Islet of Langerhans (tissue), 1 donor: ENCODE measurements around the gene CST7.

Source experiments
- FAIRE-seq: peaks from one replicate; lab custom pipeline; 2011; peaks lifted over from hg19 to GRCh38; lab: Jason Lieb, UNC

The CST7 gene

DNA sequence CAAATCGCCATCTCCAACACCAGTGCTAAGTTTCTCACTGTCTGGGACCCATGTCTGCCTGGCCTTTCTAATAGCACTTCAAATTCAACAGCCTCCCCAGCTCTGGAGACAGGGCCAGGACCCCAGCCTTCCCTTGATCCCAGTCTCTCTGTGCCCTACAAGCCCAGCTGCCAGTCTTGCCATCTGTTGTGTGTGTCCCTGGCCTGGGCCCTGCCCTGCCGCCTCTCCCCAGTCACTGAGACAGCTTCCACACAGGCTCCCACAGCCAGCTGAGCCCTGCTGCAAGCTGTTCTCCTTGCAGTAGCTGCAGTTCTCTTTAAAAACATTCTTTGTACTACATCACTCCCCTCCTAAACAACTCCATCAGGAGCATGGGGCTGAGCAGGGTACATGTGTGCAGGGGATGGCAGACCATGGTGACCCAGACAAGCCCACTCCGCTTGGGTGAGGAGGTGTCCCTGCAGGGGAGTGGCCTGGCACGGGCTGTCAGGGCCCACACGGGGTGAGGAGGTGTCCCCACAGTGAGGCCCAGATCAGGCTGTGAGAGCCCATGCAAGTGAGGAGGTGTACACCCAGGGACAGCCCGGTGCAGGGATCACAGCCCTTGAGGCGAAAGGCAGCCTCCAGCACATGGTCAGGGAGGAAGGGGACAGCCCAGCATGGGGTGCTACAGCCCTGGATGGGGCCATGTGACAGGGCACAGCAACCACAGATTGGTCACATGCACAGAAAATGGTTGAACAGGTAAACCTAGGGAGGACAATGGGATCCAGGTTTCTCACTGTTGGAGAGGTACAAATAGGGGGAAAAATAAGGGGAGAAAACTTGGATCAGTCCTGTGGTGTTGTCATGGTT is 16.2 kb downstream of the CST7 start:
- FAIRE-seq = no peak

DNA sequence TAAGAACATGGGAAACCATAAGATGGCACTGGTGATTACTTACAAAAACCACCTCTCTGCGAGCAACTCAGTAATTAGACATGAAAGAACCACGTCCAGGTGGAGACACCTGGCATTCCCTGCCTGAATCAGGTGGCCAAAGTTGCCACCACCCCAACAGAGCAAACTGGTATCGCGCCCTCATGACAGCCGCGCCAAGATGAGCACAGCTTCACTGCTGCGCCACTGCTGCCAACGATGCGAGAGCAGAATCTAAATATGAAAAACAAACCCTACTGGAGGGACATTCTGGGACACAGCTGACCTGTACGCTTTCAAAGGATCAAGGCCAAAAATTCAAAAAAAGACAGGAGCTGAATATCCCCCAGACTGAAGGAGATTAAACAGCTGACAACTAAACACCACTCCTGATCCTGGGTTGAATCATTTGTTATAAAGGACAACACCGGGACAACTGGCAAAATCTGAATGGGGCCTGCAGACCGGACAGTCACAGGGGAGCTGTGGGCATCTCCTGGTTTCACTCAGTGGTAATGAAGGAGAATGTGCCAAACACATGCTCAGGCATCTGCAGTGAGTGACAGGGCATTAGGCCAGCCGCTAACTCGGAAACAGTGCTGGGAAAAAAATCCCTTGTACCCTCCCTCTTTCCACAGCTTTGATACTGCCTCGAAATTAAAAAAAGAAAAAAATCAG is 17.4 kb downstream of the CST7 start:
- no peak for FAIRE-seq

DNA sequence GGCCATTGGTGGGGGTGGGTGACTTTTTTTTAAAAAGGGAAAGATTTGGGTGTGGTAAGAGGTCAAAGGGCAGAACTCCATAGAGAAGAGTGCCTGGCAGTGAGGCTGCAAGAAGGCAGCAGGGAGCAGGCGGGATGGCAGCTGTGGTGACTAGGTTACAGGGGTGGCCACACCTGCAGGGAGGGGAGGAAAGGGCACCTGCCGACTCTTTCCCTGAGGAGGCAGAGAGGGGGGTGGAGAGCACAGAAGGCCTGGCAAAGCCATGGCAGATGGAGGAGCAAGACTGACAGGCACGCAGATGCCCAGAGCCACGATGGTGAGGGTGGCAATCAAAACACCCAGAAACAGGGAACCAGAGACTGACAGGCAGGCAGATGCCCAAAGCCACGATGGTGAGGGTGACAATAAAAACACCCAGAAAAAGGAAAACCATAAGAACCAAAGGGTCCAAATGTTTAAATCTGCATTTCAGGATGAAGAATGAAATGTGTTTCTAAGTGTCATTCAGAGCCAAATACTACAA is 19.3 kb downstream of the CST7 start:
- FAIRE-seq = no peak

DNA sequence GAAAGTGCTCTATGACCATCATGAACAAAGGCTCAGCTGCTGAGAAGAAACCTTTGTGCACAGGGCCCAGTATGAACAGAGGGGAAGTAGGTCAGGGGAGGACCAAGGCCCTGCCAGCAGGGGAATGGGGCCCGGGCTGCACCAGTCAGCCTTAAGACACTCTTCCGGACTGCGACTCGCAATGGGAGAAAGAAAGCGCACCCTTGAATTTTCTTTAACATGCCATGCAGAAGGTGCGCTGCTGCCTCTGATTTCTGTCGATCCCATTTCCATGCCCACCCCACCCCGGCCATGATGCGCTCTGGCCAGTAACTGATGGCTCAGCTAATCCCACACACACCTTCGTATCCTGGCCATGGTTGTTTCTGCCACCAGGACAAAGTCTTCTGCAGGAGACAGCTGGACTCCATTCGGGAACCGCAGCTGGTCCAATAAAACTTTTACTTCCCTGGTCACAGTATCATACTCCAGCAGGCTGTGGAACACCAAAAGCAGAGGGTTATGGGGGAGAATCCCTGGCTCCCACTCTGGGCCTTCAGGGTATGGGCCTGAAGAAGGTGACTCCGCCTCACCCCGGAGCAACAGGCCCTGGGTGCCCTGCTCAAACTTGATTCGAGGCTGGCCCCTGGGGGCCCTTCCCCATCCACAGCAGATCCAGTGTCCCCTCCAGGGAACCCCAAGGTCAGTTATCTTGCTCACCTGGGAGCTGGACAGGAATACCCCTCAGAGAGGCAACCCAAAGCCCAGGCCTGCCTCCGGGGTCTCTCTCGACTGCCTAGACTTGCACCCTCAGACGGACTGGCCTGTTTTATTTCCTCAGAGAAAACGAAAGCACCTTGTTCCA is 20.3 kb downstream of the CST7 start:
- no peak for FAIRE-seq

DNA sequence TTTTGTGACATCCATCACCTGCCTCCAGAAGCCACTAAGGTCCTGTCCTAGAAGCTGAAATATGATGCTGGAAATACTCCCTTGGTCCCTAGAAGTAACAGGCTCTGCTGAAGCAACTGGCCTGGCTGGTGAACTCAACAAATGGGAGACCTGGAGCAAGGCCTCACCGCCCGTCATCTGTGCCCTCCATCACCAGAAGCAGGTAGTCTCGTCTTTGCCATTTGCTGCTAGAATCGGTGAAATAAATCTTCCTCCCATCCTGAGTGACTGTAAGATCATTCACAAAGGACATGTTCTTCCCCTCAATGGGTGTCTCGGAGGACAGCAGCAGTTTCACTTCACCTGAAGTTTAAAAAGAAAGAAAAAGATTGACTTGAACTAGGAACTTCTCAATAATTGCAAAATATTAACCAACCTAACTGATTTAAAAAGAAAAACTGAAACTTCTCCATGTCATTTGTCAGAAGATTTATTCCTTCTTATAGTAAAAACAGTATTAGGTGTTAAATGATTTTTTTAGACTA is 21.0 kb downstream of the CST7 start:
- no peak for FAIRE-seq

DNA sequence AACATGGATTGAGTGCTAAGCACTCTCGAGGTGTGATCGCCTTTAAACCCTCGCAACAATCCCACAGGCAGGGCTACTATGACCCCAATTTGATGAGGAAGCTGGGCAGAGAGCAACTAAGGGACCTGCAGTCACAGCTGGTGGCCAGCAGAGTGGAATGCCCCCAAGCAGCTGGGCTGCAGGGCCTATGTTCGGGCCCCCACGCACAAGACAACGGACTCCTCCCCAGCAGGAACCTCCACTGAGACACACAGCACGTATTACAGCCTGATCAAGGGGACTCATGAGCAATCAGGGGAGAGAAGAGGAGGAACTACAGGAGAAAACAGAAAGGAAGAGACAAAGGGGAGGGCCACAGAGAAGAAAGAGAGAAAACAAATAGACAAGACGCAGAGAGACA is 21.7 kb downstream of the CST7 start:
- no peak for FAIRE-seq

DNA sequence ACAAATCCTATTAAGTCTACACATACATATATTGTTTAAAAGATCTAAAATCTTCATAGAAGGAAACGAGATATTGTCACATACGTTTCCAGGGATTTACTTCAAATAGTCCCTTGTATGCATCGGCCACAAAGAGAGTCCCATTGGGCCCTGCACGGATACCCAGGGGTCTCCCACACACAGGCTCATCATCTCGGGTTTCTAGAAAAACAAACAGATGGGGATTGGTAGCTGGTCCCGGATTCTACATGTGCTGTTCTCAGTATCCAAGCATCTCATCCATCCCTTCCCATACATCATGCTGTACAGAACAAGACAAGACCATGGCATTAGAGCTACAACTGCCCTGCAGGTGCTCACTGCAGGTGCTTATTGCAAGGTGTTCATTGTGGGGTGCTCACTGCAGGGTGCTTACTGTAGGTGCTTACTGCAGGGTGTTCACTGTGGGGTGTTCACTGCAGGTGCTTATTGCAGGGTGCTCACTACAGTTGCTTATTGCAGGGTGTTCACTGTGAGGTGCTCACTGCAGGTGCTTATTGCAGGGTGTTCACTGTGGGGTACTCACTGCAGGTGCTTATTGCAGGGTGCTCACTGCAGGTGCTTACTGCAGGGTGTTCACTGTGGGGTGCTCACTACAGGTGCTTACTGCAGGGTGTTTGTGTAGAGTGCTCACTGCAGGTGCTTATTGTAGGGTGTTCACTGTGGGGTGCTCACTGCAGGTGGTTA is 22.5 kb downstream of the CST7 start:
- FAIRE-seq = no peak

DNA sequence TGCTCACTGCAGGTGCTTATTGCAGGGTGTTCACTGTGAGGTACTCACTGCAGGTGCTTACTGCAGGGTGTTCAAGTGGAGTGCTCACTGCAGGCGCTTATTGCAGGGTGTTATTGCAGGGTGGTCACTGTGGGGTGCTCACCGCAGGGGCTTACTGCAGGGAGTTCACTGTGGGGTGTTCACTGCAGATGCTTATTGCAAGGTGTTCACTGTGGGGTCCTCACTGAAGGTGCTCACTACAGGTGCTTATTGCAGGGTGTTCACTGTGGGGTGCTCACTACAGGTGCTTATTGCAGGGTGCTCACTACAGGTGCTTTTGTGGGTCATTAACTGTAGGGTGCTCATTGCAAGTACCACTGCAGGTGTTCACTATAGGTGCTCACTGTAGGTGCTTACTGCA is 23.3 kb downstream of the CST7 start:
- no peak for FAIRE-seq

DNA sequence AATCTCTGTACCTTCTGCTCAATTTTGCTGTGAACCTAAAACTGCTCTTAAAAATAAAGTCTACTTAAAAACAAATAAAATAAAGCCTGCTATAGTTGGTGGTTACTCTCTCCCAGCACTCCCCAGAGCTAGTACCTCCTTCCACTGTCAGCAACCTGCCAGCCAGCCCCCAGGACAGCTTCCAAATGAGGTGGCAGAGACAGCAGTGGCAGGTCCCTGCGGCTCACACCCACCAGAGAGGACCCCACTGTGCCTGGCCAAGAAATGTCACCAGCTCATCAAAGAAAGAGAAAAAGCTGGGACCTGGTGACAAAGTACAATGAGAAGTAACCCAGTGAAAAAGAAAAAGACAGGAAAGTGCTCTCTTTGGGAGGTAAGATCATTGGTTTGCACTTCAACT is 28.3 kb downstream of the CST7 start:
- no peak for FAIRE-seq

DNA sequence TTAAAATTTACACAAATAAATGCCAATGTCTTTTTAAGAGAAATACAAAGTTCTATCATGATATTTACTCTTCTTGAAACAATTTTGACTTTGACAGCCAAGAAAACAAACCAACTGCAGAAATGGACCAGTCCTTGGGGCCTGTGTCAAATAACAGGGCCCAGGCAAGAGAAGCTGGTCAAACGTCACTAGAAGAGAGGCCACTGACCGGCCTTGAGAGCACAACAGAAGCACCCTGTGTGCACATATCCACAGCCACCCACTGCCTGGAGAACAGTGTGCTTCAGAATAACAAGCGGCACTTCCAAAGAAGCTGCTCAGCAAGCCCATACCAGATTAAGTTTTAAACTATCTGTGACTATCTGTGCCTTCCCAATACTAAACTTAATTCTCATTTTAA is 28.7 kb downstream of the CST7 start:
- no peak for FAIRE-seq

DNA sequence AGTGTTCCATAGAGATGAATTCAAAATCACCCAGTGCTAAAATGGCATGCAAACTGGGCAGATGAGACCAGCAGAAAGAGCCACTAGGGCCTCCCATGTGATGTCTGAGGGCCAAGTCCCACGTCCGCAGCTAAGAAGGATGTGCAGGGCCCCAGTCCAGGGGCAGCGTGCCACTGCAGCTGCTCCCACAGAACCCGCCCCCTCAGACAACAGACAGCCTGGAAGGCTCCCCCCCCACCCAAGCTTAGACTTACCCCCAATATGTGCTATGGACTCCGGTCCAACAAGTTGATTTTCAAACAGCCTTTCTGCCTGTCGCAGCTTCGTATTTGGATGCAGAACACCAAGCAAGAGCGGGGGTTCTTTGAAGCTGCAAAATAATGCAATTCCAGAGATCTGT is 29.4 kb downstream of the CST7 start:
- no peak for FAIRE-seq

DNA sequence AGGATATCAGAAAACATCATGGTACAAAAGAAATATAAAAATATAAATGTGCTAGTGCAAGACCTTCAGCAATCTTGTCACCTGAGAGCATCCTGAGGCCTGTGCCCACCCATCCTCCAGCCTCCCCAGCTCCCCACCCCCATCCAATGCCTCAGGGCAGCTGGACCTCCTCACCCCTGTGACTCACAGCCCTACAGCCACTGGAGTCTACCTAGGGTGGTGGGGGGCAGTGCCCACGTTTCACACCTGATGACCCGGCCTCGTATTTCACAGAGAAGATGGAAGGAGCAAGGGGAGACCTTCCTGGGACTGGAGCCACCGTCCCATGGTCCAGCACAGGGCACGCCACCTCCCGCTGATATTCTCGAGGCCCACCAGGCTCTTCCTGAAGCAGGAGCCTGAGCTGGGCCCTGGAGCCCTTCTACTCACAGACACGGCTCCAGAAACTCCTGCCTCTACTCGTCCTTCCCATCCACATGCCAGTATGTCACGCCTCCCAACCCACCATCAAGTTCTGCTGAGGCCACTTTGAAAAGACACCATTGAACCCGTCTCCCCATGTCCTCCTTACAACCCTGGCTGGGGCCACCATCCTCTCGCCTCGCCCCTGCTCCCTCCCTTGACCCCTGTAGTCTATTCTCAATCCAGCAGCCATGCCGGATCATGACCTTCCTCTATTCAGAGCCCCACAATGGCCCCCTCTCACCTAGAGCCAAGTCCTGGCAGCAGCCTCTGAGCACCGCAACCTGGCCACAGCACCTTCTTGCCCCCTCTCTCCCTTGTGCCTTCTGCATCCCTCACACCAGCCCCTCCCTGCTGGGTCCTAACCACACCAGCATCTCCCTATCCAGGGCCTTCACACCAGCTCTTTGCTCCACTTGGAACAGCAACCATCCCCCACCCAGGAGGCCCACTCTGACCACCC is 30.2 kb downstream of the CST7 start:
- FAIRE-seq = no peak

DNA sequence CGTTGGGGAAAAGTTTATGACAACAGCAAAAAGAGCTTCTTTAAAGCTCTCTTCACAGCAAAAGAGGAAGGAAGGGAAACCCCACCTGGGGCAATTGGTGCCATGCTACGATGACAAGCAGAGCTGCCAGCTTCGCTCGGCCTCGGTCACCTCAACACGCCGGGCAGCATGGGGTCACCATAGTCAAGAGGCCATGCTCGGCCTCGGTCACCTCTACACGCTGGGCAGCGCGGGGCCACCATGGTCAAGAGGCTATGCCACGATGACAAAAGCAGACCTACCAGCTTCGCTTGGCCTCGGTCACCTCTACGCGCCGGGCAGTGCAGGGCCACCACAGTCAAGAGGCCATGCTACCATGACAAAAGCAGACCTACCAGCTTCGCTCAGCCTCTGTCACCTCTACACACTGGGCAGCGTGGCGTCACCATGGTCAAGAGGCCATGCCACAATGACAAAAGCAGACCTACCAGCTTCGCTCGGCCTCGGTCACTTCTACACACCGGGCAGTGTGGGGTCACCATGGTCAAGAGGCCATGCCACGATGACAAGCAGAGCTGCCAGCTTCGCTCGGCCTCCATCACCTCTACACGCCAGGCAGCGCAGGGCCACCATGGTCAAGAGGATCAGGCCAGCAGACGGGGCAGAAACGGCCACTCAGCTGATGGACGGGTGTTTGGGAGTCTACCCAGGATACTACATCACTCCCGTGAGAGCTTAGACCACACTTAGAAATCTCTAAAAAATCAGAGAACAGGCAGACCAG is 31.4 kb downstream of the CST7 start:
- no peak for FAIRE-seq

DNA sequence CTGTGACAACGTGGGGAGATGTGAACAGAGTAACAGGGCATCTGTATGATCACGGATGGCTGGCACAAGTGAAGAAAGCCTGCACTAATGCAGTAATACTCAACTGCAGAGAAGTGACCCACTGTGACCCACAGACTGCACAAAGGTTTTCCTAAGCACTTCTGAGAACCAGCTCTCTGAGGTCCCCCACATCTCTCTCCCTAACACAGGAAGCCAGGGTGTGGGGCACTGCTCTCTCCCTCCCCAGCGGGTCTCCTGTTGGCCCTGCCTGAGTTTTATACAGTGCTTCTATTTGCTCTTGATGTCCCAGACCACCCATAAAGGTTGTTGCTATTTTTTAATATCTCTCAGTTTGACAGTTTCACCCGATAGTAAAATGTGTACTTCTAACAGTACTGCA is 32.2 kb downstream of the CST7 start:
- FAIRE-seq = no peak

DNA sequence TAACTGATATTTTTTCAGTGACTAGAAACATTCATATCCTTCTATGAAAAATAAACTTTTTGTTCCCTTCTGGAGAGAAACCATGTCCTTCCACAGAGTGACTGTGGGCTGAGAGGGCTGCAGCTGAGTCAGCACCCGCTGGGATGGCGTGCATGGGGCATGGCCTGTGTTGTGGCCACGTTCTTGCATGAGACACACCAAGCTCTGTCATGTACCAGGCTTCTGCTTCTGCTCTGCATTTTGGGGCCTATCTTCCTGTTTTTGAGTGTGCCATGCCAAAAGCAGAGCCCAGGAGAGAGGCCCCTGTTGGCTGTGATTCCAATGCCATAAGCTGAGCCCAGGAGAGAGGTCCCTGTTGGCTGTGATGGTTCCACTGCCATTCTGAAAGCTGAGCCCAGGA is 32.7 kb downstream of the CST7 start:
- FAIRE-seq = no peak

DNA sequence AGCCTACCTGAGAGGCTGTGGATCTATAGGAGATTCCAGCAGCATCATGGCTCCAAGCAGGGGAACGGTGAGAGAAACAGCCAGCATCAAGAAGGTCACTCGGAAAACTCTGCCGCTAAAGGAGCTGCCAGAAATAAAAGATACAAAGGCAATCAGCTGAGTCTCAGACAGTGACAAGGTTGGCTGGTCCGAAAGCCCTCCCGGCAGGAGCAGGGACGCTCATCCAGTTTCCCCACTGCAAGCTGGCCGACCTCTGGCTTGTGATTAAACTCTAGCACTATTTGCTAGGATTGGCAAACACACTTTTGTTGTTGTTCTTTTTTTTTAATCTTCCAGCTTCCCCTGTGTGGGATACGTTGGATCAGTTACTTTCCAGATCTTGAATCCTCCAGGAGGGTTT is 34.8 kb downstream of the CST7 start:
- no peak for FAIRE-seq

DNA sequence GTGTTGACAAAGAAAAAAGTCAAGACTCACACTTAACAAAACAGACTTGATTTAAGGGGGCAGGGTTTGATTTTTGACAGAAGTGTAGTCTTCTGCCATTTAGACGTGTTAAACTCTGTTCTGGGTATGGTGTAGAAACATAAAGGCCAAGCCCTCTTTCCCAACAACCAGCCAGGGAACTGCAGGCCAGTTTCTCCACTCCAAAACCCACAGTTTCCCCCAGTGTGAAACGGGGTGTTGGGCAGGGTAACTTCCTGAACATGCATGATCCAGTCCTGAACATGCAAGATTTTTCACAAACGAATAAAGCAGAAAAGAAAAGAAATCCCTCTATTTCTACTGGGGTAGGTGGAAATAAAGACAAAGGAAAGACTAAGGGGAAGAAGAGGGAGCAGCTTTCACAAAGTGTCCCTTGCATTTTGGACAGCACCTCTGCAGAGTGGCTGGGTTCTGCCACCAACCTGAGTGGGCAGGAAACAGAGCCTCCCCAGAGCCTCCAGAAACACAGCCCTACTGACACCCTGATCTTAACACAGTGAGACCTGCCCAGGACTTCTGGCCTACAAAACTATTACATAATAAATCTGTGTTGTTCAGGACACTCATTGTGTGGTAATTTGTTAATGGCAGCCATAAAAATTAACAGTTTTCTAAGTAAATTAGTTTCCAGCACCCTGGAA is 36.0 kb downstream of the CST7 start:
- FAIRE-seq = no peak

DNA sequence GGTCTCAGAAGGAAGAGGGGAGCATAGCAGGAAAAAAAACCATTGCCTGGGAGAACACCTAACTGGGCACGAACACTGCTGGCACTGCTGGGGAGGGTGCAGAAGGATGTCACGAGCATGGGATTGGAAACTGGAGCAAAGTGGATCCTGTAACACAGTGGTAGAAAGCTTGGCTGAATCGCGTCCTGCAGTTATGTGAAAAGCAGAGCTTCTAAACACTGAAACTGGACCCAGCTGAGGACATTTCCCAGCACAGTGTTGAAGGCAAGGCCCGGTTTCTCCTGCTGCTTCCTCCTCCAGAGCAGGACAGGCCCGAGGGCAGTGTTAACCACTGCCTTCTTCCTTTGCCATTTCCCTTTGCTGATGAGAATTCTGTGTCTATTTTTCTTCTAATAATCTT is 36.7 kb downstream of the CST7 start:
- FAIRE-seq = no peak

DNA sequence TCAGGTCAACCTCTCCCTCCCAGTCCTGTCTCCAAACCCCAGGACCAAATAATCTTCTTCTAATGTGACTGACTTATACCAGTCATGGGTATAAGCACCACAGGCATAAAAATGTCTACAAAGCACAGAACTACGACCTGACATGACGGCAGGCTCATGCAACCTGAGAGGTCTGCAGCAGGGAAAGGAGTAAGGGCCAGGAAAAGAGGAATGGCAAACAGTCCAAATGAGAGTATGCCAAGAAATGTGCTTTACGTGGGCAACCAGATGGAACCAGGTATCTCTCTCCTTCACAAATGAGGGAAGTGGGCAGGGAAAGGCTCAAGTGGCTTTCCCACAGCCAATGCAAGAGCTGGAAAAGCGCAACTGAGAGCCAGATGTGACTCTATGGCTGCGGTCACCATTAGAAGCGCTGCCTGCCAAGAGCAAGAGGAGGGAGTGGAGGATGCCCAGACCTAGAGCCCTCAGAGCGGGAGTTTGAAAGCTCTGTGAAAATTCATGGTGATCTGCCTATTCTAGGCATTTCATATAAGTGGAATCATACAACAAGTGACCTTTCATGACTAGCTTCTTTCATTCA is 37.5 kb downstream of the CST7 start:
- no peak for FAIRE-seq
